Activated CD8-positive, alpha-beta memory T cell treated with anti-CD3 and anti-CD28 coated beads, Interleukin-2, amount 10 ng/mL, durations not matched to agents 7 days and 5 days (primary cell): ENCODE results near the gene SLC28A2. TPM values are rescaled to one million over a fixed set of nuclear protein-coding genes. Genes with fewer than 3 reads are reported as not detected.

ENCODE experiments used
- ATAC-seq: fragments of 150-1000 bp; cut with Tn5 transposase; one replicate; pipeline ENCODE4 v1.10.0; 2021; ENCODE audit warnings: moderate library complexity
- CTCF ChIA-PET: fragments of 350-600 bp; sonication (Branson Sonifier 250); formaldehyde crosslinking; loops from one replicate; lab custom pipeline; 2021; ENCODE audit warnings: antibody characterized with exemption; lab: Charles Lee
- DNase-seq: peaks from one replicate; pipeline ENCODE4 v3.0.0-alpha.2; 2020
- H3K27ac Mint-ChIP-seq: one replicate; pipeline ENCODE4 v1.8.0; 2021; ENCODE audit warnings: mild to moderate bottlenecking, mixed read lengths
- H3K27me3 Mint-ChIP-seq: one replicate; pipeline ENCODE4 v1.8.0; 2021; ENCODE audit warnings: mixed read lengths
- H3K36me3 Mint-ChIP-seq: one replicate; pipeline ENCODE4 v1.8.0; 2021; ENCODE audit warnings: mild to moderate bottlenecking, mixed read lengths
- H3K4me1 Mint-ChIP-seq: one replicate; pipeline ENCODE4 v1.8.0; 2021; ENCODE audit warnings: mixed read lengths
- H3K4me3 Mint-ChIP-seq: one replicate; pipeline ENCODE4 v1.8.0; 2021; ENCODE audit warnings: mild to moderate bottlenecking, moderate library complexity, mixed read lengths
- H3K9me3 Mint-ChIP-seq: one replicate; pipeline ENCODE4 v1.8.0; 2022; ENCODE audit warnings: low read depth, mixed read lengths
- total RNA-seq, 2 experiments: library from RNA; stranded (reverse); gene quantifications; one replicate each; pipeline ENCODE4 v1.2.3, GENCODE V29; 2021

SLC28A2 gene
- total RNA-seq, 2 experiments from 2014 or later = not detected

DNA sequence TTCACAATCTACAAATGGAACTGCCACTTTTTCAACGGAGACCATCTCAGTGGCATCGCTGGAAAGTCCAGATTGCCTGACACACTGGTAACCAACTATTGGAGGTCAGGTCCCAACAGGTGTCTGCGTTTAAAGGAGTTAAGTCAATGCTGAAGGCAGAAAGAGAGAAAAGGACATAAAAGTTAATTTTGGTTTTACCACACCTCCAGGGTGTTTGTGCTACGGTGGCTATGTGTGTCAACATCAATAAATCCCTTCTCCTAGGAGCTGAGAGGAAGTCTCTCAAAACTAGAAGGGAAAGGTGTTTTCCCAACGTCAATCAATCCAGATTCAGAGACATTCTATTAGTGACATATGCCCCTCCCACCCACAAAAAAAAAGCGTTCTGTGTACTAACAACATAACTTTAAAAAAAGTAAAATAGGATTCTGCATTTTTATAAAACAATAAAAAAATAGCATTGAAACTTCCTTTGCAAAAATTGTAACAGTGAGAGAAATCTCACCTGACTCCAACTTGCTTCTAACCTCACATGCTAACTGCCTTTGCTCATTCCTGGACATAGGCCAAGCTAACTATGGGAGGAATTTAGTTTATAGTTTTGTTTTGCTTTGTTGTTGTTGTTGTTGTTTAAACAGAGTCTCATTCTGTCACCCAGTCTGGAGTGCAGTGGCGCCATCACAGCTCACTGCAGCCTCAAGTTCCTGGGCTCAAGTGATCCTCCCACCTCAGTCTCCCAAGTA is 67.6 kb downstream of the SLC28A2 start:
- H3K9me3 Mint-ChIP-seq = no peaks in the 10 kb centered on the region

DNA sequence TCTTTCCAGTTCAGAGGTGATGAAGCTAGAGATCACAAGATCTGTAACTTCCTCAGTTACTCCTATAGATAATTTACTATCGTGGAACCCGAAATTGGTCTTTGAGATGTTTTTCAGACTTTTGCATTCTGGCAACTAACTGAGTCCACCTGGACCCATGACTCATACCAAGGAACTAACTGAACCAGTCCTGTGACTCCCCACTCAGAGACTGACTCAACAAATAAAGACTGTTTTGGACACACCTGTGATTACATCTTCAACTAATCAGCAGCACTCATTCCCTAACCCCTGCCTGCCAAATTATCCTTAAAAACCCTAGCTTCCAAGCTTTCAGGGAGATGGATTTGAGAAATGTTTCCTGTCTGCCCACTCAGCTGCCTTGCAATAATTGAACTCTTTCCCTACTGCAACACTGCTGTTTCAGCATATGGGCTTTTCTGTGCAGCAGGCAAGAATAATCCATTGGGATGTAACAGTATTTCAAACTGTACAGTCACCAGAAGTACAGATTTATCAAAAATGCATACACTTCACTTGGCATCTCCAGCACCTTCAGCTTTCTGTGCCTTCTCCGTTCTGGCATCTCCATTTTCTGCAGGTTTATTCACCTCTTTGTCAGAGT is 68.7 kb downstream of the SLC28A2 start:
- H3K9me3 Mint-ChIP-seq = no peaks in the 10 kb centered on the region
- peaks cover 24% of the 10 kb centered on the region for H3K27me3 Mint-ChIP-seq
- H3K4me1 Mint-ChIP-seq = no peaks in the 10 kb centered on the region
- CTCF ChIA-PET = no interaction called here
- ATAC-seq (no peak), DNase-seq (no peak)
- no peak overlapping the region for H3K4me3 Mint-ChIP-seq
- H3K27ac Mint-ChIP-seq = no peak overlapping the region
- H3K36me3 Mint-ChIP-seq = no peaks in the 10 kb centered on the region

More for the DNA sequence above, 67.6 kb downstream of the SLC28A2 start:
- Mint-ChIP-seq H3K36me3 (no peaks in the 10 kb centered on the region), H3K4me1 (no peaks in the 10 kb centered on the region), H3K27ac (no peak overlapping the region), H3K27me3 (peaks cover 21% of the 10 kb centered on the region), H3K4me3 (no peak overlapping the region)
- ATAC-seq (no peak), DNase-seq (no peak)
- CTCF ChIA-PET = no interaction called here

DNA sequence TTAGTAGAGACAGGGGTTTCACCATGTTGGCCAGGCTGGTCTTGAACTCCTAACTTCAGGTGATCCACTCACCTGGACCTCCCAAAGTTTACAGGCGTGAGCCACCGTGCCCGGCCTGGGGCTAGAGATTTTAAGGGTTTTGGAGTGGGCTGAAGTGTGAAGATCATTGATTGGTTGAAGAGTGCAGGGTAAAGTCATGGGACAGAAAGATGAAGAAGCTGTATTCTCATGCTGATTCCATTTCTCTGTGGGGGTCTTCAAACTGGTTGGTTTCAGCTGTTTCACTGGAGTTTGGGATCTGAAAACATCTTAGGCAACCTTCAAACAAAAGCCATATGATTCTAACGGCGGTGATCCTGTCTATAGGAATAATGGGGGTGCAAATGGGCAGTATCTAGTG is 74.2 kb downstream of the SLC28A2 start:
- H3K36me3 Mint-ChIP-seq = no peaks in the 10 kb centered on the region
- no peaks in the 10 kb centered on the region for H3K4me1 Mint-ChIP-seq
- DNase-seq = no peak
- H3K27ac Mint-ChIP-seq = no peak overlapping the region
- CTCF ChIA-PET = interaction anchor here (0.6 to 1.1 kb wide), 2 partner anchors 124 to 163 kb away, joined by 3 read pairs; no protein-coding TSS in a partner anchor
- H3K27me3 Mint-ChIP-seq = peaks cover 35% of the 10 kb centered on the region
- no peaks in the 10 kb centered on the region for H3K9me3 Mint-ChIP-seq
- no peak for ATAC-seq
- no peak overlapping the region for H3K4me3 Mint-ChIP-seq

DNA sequence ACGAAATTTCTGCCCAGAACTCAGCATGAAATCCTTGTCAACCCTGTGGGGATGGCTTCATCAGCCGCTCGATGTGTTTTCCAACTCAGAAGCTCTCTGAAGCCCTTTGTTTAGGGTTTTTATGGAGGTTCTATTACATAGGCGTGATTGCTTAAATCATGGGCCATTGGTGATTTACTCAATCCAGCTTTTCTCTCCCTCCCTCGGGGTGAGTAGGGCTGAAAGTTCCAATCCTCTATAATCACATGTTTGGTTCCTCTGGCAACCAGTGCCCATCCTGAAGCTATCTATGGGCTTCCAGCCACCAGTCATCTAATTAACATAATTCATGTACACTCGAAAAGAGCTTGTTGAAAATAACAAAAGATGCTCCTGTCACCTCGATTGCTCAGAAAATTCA is 74.7 kb downstream of the SLC28A2 start:
- H3K4me1 Mint-ChIP-seq = no peaks in the 10 kb centered on the region
- DNase-seq (no peak), ATAC-seq (no peak)
- peaks cover 35% of the 10 kb centered on the region for H3K27me3 Mint-ChIP-seq
- H3K27ac Mint-ChIP-seq = no peak overlapping the region
- H3K4me3 Mint-ChIP-seq = no peak overlapping the region
- no peaks in the 10 kb centered on the region for H3K9me3 Mint-ChIP-seq
- CTCF ChIA-PET = interaction anchor here (0.7 to 1.1 kb wide), 2 partner anchors 164 to 748 kb away, joined by 3 read pairs; no protein-coding TSS in a partner anchor
- no peaks in the 10 kb centered on the region for H3K36me3 Mint-ChIP-seq

Other genes with a start within 250 kb of the SLC28A2 start
- gene SORD, start 229.0 kb upstream of the SLC28A2 start, total RNA-seq = 10 to 100 TPM in 1 of 2 experiments, 1 to 10 TPM in 1; 7.8 to 10.7 TPM
- gene DUOX2, start 138.1 kb upstream of the SLC28A2 start, total RNA-seq = not detected
- not detected for gene DUOXA2, start 137.9 kb upstream of the SLC28A2 start, total RNA-seq
- not detected for gene DUOXA1, start 122.4 kb upstream of the SLC28A2 start, total RNA-seq
- gene DUOX1, start 122.2 kb upstream of the SLC28A2 start, total RNA-seq = under 1 TPM in 1 of 2 experiments, not detected in 1; 0.07 TPM
- 1 to 10 TPM; 2.2 to 4.5 TPM for gene SHF, start 64.3 kb upstream of the SLC28A2 start, total RNA-seq
- gene GATM, start 126.3 kb downstream of the SLC28A2 start, total RNA-seq = 1 to 10 TPM; 2.0 to 2.7 TPM